Heart right ventricle (tissue), 16 donors: ENCODE measurements around the gene TEKT1. TPM values are rescaled to one million over a fixed set of nuclear protein-coding genes. Genes with fewer than 3 reads are reported as not detected.
A peak's percentile ranks its signal among the peaks of the same experiment; 100 is the strongest.
"Not testable (repeated sequence)": the region's sequence is repeated elsewhere in the genome, so short reads cannot be mapped to it uniquely, and the experiment has no call there.

Experiments used
- ATAC-seq, 8 donors: fragments of 200-7000 bp; cut with Tn5 transposase; one replicate each; pipeline ENCODE4 v1.9.1; 2020; ENCODE audit warnings: mild to moderate bottlenecking in 8 of 8, moderate library complexity in 8 of 8, moderate number of reproducible peaks in 1 of 8
- DNase-seq, 2 donors: peaks; one replicate each; pipeline ENCODE4 v3.0.0-alpha.2; 2020
- H3K27ac ChIP-seq, 10 donors: fragments of 200-600 bp; sonication (generic) in 2 of 10; one replicate each; pipeline versions ENCODE4 v1.5.0 to v1.8.0; 2020 to 2022; ENCODE audit warnings: mild to moderate bottlenecking in 3 of 10
- H3K27me3 ChIP-seq, 7 donors: fragments of 200-600 bp; one replicate each; pipeline ENCODE4 v1.8.0; 2021 to 2022; ENCODE audit warnings: mild to moderate bottlenecking in 2 of 7
- H3K36me3 ChIP-seq, 9 donors: fragments of 200-600 bp; sonication (generic) in 1 of 9; one replicate each; pipeline versions ENCODE4 v1.5.0 to v1.8.0; 2020 to 2022; ENCODE audit warnings: mild to moderate bottlenecking in 2 of 9
- H3K4me1 ChIP-seq, 9 donors: fragments of 200-600 bp; sonication (generic) in 1 of 9; one replicate each; pipeline versions ENCODE4 v1.5.0 to v1.8.0; 2020 to 2022; ENCODE audit warnings: mild to moderate bottlenecking in 4 of 9
- H3K4me3 ChIP-seq, 10 donors: fragments of 200-600 bp; sonication (generic) in 2 of 10; one replicate each; pipeline versions ENCODE4 v1.5.0 to v1.8.0; 2020 to 2022; ENCODE audit warnings: mild to moderate bottlenecking in 7 of 10, moderate library complexity in 2 of 10
- H3K9me3 ChIP-seq, 11 donors: fragments of 200-600 bp in 10 of 11; sonication (generic) in 2 of 11; one replicate each; pipeline versions ENCODE4 v1.5.0 to v1.8.0; 2013 to 2022; ENCODE audit warnings: mild to moderate bottlenecking in 2 of 11, control low read depth in 1 of 11, moderate library complexity in 1 of 11
- CTCF ChIP-seq, 9 donors: fragments of 200-600 bp; sonication (generic) in 2 of 9; IDR thresholded peaks; one replicate each; pipeline versions ENCODE4 v1.5.0 to v1.8.0; 2021 to 2022; ENCODE audit warnings: antibody characterized with exemption in 9 of 9, mild to moderate bottlenecking in 5 of 9, moderate library complexity in 1 of 9
- WGBS, 2 donors: extraction: QIAGEN DNeasy Blood & Tissue Kit; methylation state at CpG; one replicate each; pipeline ENCODE4 v1.1.7; 2013; ENCODE audit warnings: inconsistent platforms in 1 of 2; 5-methylcytosine and 5-hydroxymethylcytosine counted together
- intact Hi-C, 10 donors: fragments of 100-400 bp; cut with DNase I; formaldehyde crosslinking; loops; one replicate each; pipeline versions ENCODE4 v1.11.1 to v1.14.2; 2022
- long read RNA-seq, 3 donors: library from polyadenylated mRNA; unstranded; transcript quantifications; one replicate each; pipeline ENCODE4 v2.0.0, GENCODE V29; 2020 to 2021
- polyA plus RNA-seq, 2 donors: library from polyadenylated mRNA; stranded (reverse); fragments of 200-250 nt; gene quantifications; one replicate each; pipeline ENCODE4 v1.2.3, GENCODE V29; 2013
- total RNA-seq, 10 donors: library from RNA; stranded (reverse); fragmentation: NEBNext Ultra II Directional in 3 of 10; extraction: Animal tissue kit (Norgen Biotek cat#: 25700) in 3 of 10; gene quantifications; one replicate each; pipeline versions ENCODE4 v1.2.1 to v1.2.4, GENCODE V29; 2021 to 2023
- donor health status: Arrhythmogenic right ventricular cardiomyopathy.
- donor health status: ischemic (EF 13 %, LVEDD 7.1; RV severe dilation, severe dysfunction).
- donor health status: healthy with polysubstance abuse.
- donor health status: DM: no; HTN: yes; CAD: no.
- donor health status: DM: no; HTN: no; CAD: no.
- donor health status: ischemic (EF 25% LVEDD 6.9; RV normal size, moderate dysfunction).
- donor health status: ischemic (EF 25% LVEDD 5.7; RV mildly dilated, moderate dysfunction).
- donor health status: healthy.
- donor health status: DM: yes; HTN: yes; CAD: no.
- donor health status: Ischemic cardiomyopathy.
- donor health status: ischemic (EF 35%, LVEDD 5.7; RV mildly dilated, moderate dysfunction).
- donor health status: nonischemic (EF 11% LVEDD 7.7; RV severe dilation, severe dysfunction).
- donor health status: DM: yes; HTN: yes; CAD: no.
- donor health status: PGD.
- donor health status: ischemic (EF 29% LVEDD 5.4; RV normal size, mild dysfunction).
- donor health status: nonischemic (EF 23%, LVEDD 6.1; RV moderate dilation, normal function).

The TEKT1 gene
- not detected for total RNA-seq
- polyA plus RNA-seq, result not detected
- long read RNA-seq, donor 1, result 0 reads
- long read RNA-seq, donor 2, result 0 reads
- long read RNA-seq, donor 3, result 0 reads

- peaks cover 5 to 97% (median 73%) of the 10 kb centered on the region in 7 donors for H3K27me3 ChIP-seq
- 2 to 4% methylated on average over 35 of the region's 35 CpGs for WGBS, 2 donors
- no peaks in the 10 kb centered on the region for H3K36me3 ChIP-seq
- no peak within 1 kb of the TSS for H3K27ac ChIP-seq
- H3K9me3 ChIP-seq, result no peaks in the 10 kb centered on the region
- peak; percentile 61 to 94 (median 90) for ATAC-seq
- peaks cover 0 to 13% (median 0%) of the 10 kb centered on the region in 9 donors for H3K4me1 ChIP-seq
- no peak for TF ChIP-seq CTCF (IDR thresholded peaks at IDR 0.05)
- DNase-seq, result peak; percentile 68 to 79
- intact Hi-C loops, result loop anchor here in 3 of 10 donors (5.0 to 10.0 kb wide), 3 partner anchors 157 to 167 kb away; no protein-coding TSS in a partner anchor
- H3K4me3 ChIP-seq, result peak within 1 kb of the TSS in 9 of 10 donors; percentile 5 to 48 (median 37)
Measured at GRCh38 chr17:6831661-6832263, at the start of gene TEKT1. TEKT1 (minus strand) TSS chr17:6831729; CDS start chr17:6830376, 1,353 bp downstream.

GRCh38 chr17:6879221-6879975, 47.9 kb upstream of the TEKT1 start:
- H3K36me3 ChIP-seq, DNase-seq, H3K4me1 ChIP-seq, H3K27me3 ChIP-seq, intact Hi-C loops, H3K27ac ChIP-seq, ATAC-seq, H3K4me3 ChIP-seq: not testable (repeated sequence)
- peaks cover 0 to 28% (median 4%) of the 10 kb centered on the region in 11 donors for H3K9me3 ChIP-seq
- WGBS, 2 donors, result 53 to 65% methylated on average over 10 of the region's 10 CpGs

GRCh38 chr17:6875276-6875675, 43.7 kb upstream of the TEKT1 start:
- H3K4me1 ChIP-seq, DNase-seq, H3K27ac ChIP-seq, H3K9me3 ChIP-seq, intact Hi-C loops, ATAC-seq, H3K36me3 ChIP-seq, H3K4me3 ChIP-seq: not testable (repeated sequence)
- WGBS, 2 donors, result 86 to 87% methylated on average over 4 of the region's 4 CpGs
- peaks cover 0 to 22% (median 11%) of the 10 kb centered on the region in 7 donors for H3K27me3 ChIP-seq

DNA sequence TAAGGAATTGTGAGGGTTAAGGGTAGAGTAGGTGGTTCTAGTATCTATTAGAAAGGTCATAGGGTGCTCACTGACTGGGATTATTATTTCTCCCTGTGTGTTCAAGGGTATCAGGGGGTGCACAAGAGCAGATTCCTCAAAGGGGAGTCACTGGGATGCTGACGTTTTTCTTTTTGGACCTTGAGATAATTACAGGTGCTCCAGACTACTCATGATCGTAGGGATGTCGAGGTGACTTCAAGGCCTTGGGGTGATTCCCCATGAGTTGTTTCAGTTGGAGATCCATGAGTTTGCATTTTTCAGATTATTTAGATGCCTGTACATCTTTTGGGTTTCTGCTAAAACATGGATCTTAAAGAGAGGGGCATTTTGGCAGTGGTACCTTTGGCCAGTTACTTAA, 41.4 kb upstream of the TEKT1 start:
- peaks cover 0 to 21% (median 9%) of the 10 kb centered on the region in 7 donors for H3K27me3 ChIP-seq
- no peaks in the 10 kb centered on the region for H3K36me3 ChIP-seq
- H3K9me3 ChIP-seq, result no peaks in the 10 kb centered on the region
- ATAC-seq (no peak), DNase-seq (no peak)
- no peak overlapping the region for H3K4me3 ChIP-seq
- intact Hi-C loops, result no loop called here
- no peak for TF ChIP-seq CTCF (IDR thresholded peaks at IDR 0.05)
- no peaks in the 10 kb centered on the region for H3K4me1 ChIP-seq
- H3K27ac ChIP-seq, result no peak overlapping the region
- WGBS, 2 donors, result 79 to 87% methylated on average over 3 of the region's 3 CpGs

DNA sequence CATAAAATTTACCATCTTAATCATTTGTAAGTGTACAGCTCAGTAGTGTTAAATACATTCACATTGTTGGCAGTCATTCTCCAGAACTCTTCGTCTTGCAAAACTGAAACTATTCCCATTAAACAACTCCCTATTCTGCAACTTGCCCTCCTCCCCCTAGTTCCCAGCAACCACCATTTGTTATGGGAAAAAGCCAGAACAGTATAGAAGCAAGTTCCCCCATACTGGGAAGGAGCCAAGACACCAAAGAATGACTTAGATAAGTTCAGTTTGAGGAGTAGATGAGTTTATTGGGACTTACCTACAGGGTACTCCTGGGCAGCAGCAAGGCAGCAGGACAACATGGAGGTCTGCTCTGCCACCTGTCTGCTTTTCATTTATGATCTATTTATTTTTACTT, 39.3 kb upstream of the TEKT1 start:
- DNase-seq, result no peak
- WGBS, 2 donors, result 61 to 68% methylated on average over 1 of the region's 1 CpG
- H3K9me3 ChIP-seq, result no peaks in the 10 kb centered on the region
- no peak overlapping the region for H3K4me3 ChIP-seq
- no peak for TF ChIP-seq CTCF (IDR thresholded peaks at IDR 0.05)
- no peaks in the 10 kb centered on the region for H3K4me1 ChIP-seq
- ATAC-seq, result no peak
- H3K27ac ChIP-seq, result no peak overlapping the region
- H3K36me3 ChIP-seq, result no peaks in the 10 kb centered on the region
- intact Hi-C loops, result no loop called here
- peaks cover 0 to 30% (median 12%) of the 10 kb centered on the region in 7 donors for H3K27me3 ChIP-seq
